H1 (cell line): Measurements from ENCODE around the gene MICALL2. TPM values are rescaled to one million over a fixed set of nuclear protein-coding genes. Genes with fewer than 3 reads are reported as not detected.

ENCODE experiments used
- CTCF ChIA-PET: fragments of 300-600 bp; sonication (Branson Sonifier 250); formaldehyde crosslinking; loops from one replicate; lab custom pipeline; 2021; ENCODE audit not compliant: partially characterized antibody; lab: Charles Lee
- POLR2A ChIA-PET: fragments of 300-600 bp; sonication (Branson Sonifier 250); formaldehyde crosslinking; loops from one replicate; lab custom pipeline; 2021; ENCODE audit warnings: inconsistent platforms; ENCODE audit not compliant: partially characterized antibody; lab: Charles Lee
- DNase-seq, 2 experiments: peaks; one replicate each; pipeline versions ENCODE4 v3.0.0 to v3.0.0-alpha.2; 2010 to 2022; ENCODE audit warnings: low spot score in 2 of 2, low read depth in 1 of 2, mixed read lengths in 1 of 2
- FAIRE-seq: peaks from 2 replicates; lab custom pipeline; 2011; peaks lifted over from hg19 to GRCh38; lab: Jason Lieb, UNC
- H2AFZ ChIP-seq: 2 replicates; pipeline ENCODE4 v1.8.1; 2012; ENCODE audit warnings: low read length, inconsistent platforms
- H2AK5ac ChIP-seq: 2 replicates; pipeline ENCODE4 v1.6.1; 2013; ENCODE audit warnings: low read depth, low read length
- H2BK120ac ChIP-seq: replicated peaks from 2 replicates; pipeline ENCODE3; 2013; ENCODE audit warnings: low read depth, low read length, inconsistent platforms
- H2BK12ac ChIP-seq: 2 replicates; pipeline ENCODE4 v1.6.1; 2013; ENCODE audit warnings: low read depth, low read length
- H2BK15ac ChIP-seq: 2 replicates; pipeline ENCODE4 v1.6.1; 2013; ENCODE audit warnings: low read length
- H2BK20ac ChIP-seq: 2 replicates; pipeline ENCODE4 v1.6.1; 2013; ENCODE audit warnings: low read length
- H2BK5ac ChIP-seq: 2 replicates; pipeline ENCODE4 v1.6.1; 2013; ENCODE audit warnings: low read depth, low read length
- H3K14ac ChIP-seq: 2 replicates; pipeline ENCODE4 v1.6.1; 2013; ENCODE audit warnings: inconsistent platforms; ENCODE audit not compliant: insufficient read length
- H3K18ac ChIP-seq: 2 replicates; pipeline ENCODE4 v1.6.1; 2013; ENCODE audit warnings: low read length; ENCODE audit errors: extremely low read depth
- H3K23ac ChIP-seq: 2 replicates; pipeline ENCODE4 v1.6.1; 2013; ENCODE audit warnings: inconsistent platforms; ENCODE audit not compliant: insufficient read length
- H3K23me2 ChIP-seq: 2 replicates; pipeline ENCODE4 v1.6.1; 2013; ENCODE audit warnings: low read depth, low read length
- H3K27ac ChIP-seq: 2 replicates; pipeline ENCODE4 v1.6.1; 2011; ENCODE audit warnings: low read depth, low read length, inconsistent platforms
- H3K27me3 ChIP-seq, 4 experiments: replicated peaks in 1 of 4; 1 replicate in 1 of 4; 2 replicates in 3 of 4; pipeline versions ENCODE4 v1.6.1 to v1.8.1; 2011 to 2013; ENCODE audit warnings: low read length in 3 of 4, mild to moderate bottlenecking in 3 of 4, inconsistent platforms in 2 of 4, mixed read lengths in 2 of 4, moderate library complexity in 1 of 4; ENCODE audit not compliant: control insufficient read depth in 3 of 4, insufficient read depth in 3 of 4; ENCODE audit errors: extremely low read depth in 1 of 4
- H3K36me3 ChIP-seq, 4 experiments: 2 replicates each; pipeline versions ENCODE4 v1.6.1 to v1.8.1; 2011 to 2013; ENCODE audit warnings: mild to moderate bottlenecking in 4 of 4, low read length in 3 of 4, moderate library complexity in 2 of 4, control low read depth in 1 of 4, inconsistent platforms in 1 of 4; ENCODE audit not compliant: insufficient read depth in 4 of 4, control insufficient read depth in 2 of 4
- H3K4ac ChIP-seq: replicated peaks from 2 replicates; pipeline ENCODE3; 2013; ENCODE audit warnings: low read length, low read depth, mixed read lengths, inconsistent platforms; ENCODE audit not compliant: insufficient read length
- H3K4me1 ChIP-seq, 4 experiments: replicated peaks in 1 of 4; 1 replicate in 1 of 4; 2 replicates in 3 of 4; pipeline versions ENCODE4 v1.6.1 to v1.8.1; 2011 to 2013; ENCODE audit warnings: low read length in 3 of 4, inconsistent platforms in 2 of 4, mixed read lengths in 1 of 4; ENCODE audit not compliant: insufficient read depth in 4 of 4, control insufficient read depth in 3 of 4
- H3K4me2 ChIP-seq, 2 experiments: 2 replicates each; pipeline versions ENCODE4 v1.6.1 to v1.8.1; 2011 to 2013; ENCODE audit warnings: low read depth in 2 of 2, low read length in 2 of 2, control low read depth in 1 of 2, inconsistent platforms in 1 of 2, mild to moderate bottlenecking in 1 of 2; ENCODE audit not compliant: insufficient read depth in 1 of 2
- H3K4me3 ChIP-seq, 4 experiments: fragments of 200-600, 300-600 bp in 1 of 4; sonication (generic), shearing (Covaris generic), sonication (Bioruptor Twin) in 1 of 4; 2 replicates each; pipeline versions ENCODE4 v1.5.1 to v1.8.1; 2011 to 2016; ENCODE audit warnings: low read length in 4 of 4, low read depth in 3 of 4, control low read depth in 2 of 4, inconsistent platforms in 2 of 4, mild to moderate bottlenecking in 2 of 4, mixed read lengths in 1 of 4, moderate library complexity in 1 of 4; ENCODE audit not compliant: insufficient read depth in 2 of 4; ENCODE audit errors: extremely low read depth in 1 of 4
- H3K56ac ChIP-seq: replicated peaks from 2 replicates; pipeline ENCODE3; 2013; ENCODE audit warnings: low read depth, mild to moderate bottlenecking, mixed read lengths, low read length, inconsistent platforms; ENCODE audit not compliant: insufficient read length
- H3K79me1 ChIP-seq: 2 replicates; pipeline ENCODE4 v1.6.1; 2013; ENCODE audit warnings: low read depth, low read length, control low read depth
- H3K79me2 ChIP-seq, 2 experiments: 2 replicates each; pipeline versions ENCODE4 v1.6.1 to v1.8.1; 2012 to 2013; ENCODE audit warnings: low read length in 2 of 2, mild to moderate bottlenecking in 2 of 2, inconsistent platforms in 1 of 2; ENCODE audit not compliant: insufficient read depth in 2 of 2, control insufficient read depth in 1 of 2
- H3K9ac ChIP-seq, 4 experiments: replicated peaks in 1 of 4; 1 replicate in 1 of 4; 2 replicates in 3 of 4; pipeline versions ENCODE4 v1.6.1 to v1.8.1; 2011 to 2013; ENCODE audit warnings: low read depth in 3 of 4, low read length in 3 of 4, control low read depth in 2 of 4, mild to moderate bottlenecking in 2 of 4, moderate library complexity in 2 of 4, inconsistent platforms in 1 of 4; ENCODE audit errors: extremely low read depth in 1 of 4
- H3K9me3 ChIP-seq, 2 experiments: 2 replicates each; pipeline versions ENCODE4 v1.6.1 to v1.8.1; 2012 to 2013; ENCODE audit warnings: mild to moderate bottlenecking in 2 of 2, moderate library complexity in 2 of 2, control low read depth in 1 of 2, inconsistent platforms in 1 of 2, low read depth in 1 of 2, low read length in 1 of 2, mixed read lengths in 1 of 2; ENCODE audit not compliant: insufficient read depth in 2 of 2
- H4K20me1 ChIP-seq, 2 experiments: replicated peaks in 1 of 2; 2 replicates each; pipeline versions ENCODE3 to v1.8.1; 2011 to 2013; ENCODE audit warnings: inconsistent platforms in 2 of 2, low read length in 2 of 2, mild to moderate bottlenecking in 1 of 2; ENCODE audit not compliant: insufficient read depth in 2 of 2, control insufficient read depth in 1 of 2
- H4K5ac ChIP-seq: 2 replicates; pipeline ENCODE4 v1.6.1; 2013; ENCODE audit warnings: low read length, low read depth, mixed read lengths, inconsistent platforms; ENCODE audit not compliant: insufficient read length
- H4K8ac ChIP-seq: 2 replicates; pipeline ENCODE4 v1.8.0; 2013; ENCODE audit warnings: mild to moderate bottlenecking, moderate library complexity, low read length, inconsistent platforms; ENCODE audit not compliant: insufficient read depth; ENCODE audit errors: extremely low read depth
- H4K91ac ChIP-seq: replicated peaks from 2 replicates; pipeline ENCODE3; 2013; ENCODE audit warnings: low read length, mixed read lengths, inconsistent platforms; ENCODE audit not compliant: insufficient read length
- BACH1 ChIP-seq: IDR thresholded peaks from 2 replicates; pipeline ENCODE4 v1.6.1; 2012; ENCODE audit warnings: low read length, improper control_type of control experiment
- EGR1 ChIP-seq: IDR thresholded peaks from 2 replicates; pipeline ENCODE4 v1.6.1; 2011; ENCODE audit warnings: low read depth, low read length, borderline replicate concordance
- GABPA ChIP-seq: IDR thresholded peaks from 2 replicates; pipeline ENCODE4 v1.6.1; 2011; ENCODE audit warnings: mild to moderate bottlenecking, low read length, moderate library complexity, borderline replicate concordance; ENCODE audit not compliant: insufficient read depth
- JUND ChIP-seq: IDR thresholded peaks from 2 replicates; pipeline ENCODE4 v1.6.1; 2011; ENCODE audit warnings: mild to moderate bottlenecking, improper control_type of control experiment, low read length
- KDM1A ChIP-seq: fragments of 200-600, 300-600 bp; sonication (generic); IDR thresholded peaks from 2 replicates; pipeline ENCODE4 v1.7.1; 2016; ENCODE audit warnings: mild to moderate bottlenecking, low read length, borderline replicate concordance
- NANOG ChIP-seq: IDR thresholded peaks from 2 replicates; pipeline ENCODE4 v1.6.1; 2011; ENCODE audit warnings: low read length, low read depth, mild to moderate bottlenecking, inconsistent platforms; ENCODE audit not compliant: insufficient read depth, poor library complexity, severe bottlenecking
- NRF1 ChIP-seq: IDR thresholded peaks from 2 replicates; pipeline ENCODE4 v1.6.1; 2011; ENCODE audit warnings: mild to moderate bottlenecking, low read depth, low read length, improper control_type of control experiment
- RAD21 ChIP-seq, 2 experiments: IDR thresholded peaks in 1 of 2; conservative IDR thresholded peaks in 1 of 2; 2 replicates each; pipeline ENCODE4 v1.6.1; 2011; ENCODE audit warnings: low read depth in 2 of 2, low read length in 2 of 2, improper control_type of control experiment in 1 of 2, inconsistent platforms in 1 of 2, mild to moderate bottlenecking in 1 of 2, moderate library complexity in 1 of 2
- SAP30 ChIP-seq: fragments of 300-600 bp; sonication (generic); IDR thresholded peaks from 2 replicates; pipeline ENCODE4 v1.7.1; 2012; ENCODE audit warnings: low read length, moderate library complexity, mild to moderate bottlenecking, inconsistent platforms; ENCODE audit not compliant: insufficient read depth, insufficient replicate concordance
- SIRT6 ChIP-seq: IDR thresholded peaks from one replicate; pipeline ENCODE4 v1.7.1; 2012; ENCODE audit warnings: low read length, inconsistent platforms
- SUZ12 ChIP-seq: fragments of 200-600 bp; sonication (generic); IDR thresholded peaks from 2 replicates; pipeline ENCODE4 v1.6.1; 2012; ENCODE audit warnings: mild to moderate bottlenecking, inconsistent platforms, low read length, moderate library complexity, mixed read lengths
- TAF1 ChIP-seq: IDR thresholded peaks from 2 replicates; pipeline ENCODE4 v1.6.1; 2011; ENCODE audit warnings: mild to moderate bottlenecking, low read depth, low read length
- TBP ChIP-seq: IDR thresholded peaks from 2 replicates; pipeline ENCODE4 v1.6.1; 2011; ENCODE audit warnings: low read depth, low read length, improper control_type of control experiment
- YY1 ChIP-seq: IDR thresholded peaks from 2 replicates; pipeline ENCODE4 v1.6.1; 2011; ENCODE audit warnings: low read depth, mild to moderate bottlenecking, low read length
- WGBS, 2 experiments: shearing (Covaris generic) in 1 of 2; methylation state at CpG; one replicate each; pipeline versions ENCODE4 v1.1.6 to v1.1.7; 2013 to 2015; ENCODE audit warnings: low lambda C conversion rate in 2 of 2, mixed read lengths in 2 of 2, inconsistent platforms in 1 of 2, low coverage in 1 of 2, missing lambda C conversion rate in 1 of 2; ENCODE audit not compliant: insufficient replicate concordance in 2 of 2, insufficient coverage in 1 of 2, insufficient read length in 1 of 2; ENCODE audit errors: extremely low coverage in 1 of 2, missing lambda C conversion rate in 1 of 2; 5-methylcytosine and 5-hydroxymethylcytosine counted together
- polyA plus RNA-seq, 7 experiments: library from polyadenylated mRNA; depleted of rRNA in 3 of 7; stranded (reverse) in 5 of 7; unstranded in 2 of 7; fragments of >200 nt in 5 of 7; fragments of 200-250 nt in 2 of 7; gene quantifications; 1 replicate in 5 of 7; 2 replicates in 1 of 7; 4 replicates in 1 of 7; pipeline versions ENCODE4 v1.2.1 to v1.2.3, GENCODE V29; 2011 to 2013; ENCODE audit warnings: missing spikeins in 2 of 7, mixed read lengths in 2 of 7
- total RNA-seq: library from RNA; stranded (reverse); fragmentation: NEBNext Ultra II Directional; extraction: Animal tissue kit (Norgen Biotek cat#: 25700); gene quantifications from 2 replicates; pipeline ENCODE4 v1.2.1, GENCODE V29; 2021

Gene MICALL2
- total and polyA plus RNA-seq, 2 of the 8 experiments (the other 6 are each of a cell fraction or from before 2014, with no cell fraction given): 5.3 to 8.5 TPM

DNA sequence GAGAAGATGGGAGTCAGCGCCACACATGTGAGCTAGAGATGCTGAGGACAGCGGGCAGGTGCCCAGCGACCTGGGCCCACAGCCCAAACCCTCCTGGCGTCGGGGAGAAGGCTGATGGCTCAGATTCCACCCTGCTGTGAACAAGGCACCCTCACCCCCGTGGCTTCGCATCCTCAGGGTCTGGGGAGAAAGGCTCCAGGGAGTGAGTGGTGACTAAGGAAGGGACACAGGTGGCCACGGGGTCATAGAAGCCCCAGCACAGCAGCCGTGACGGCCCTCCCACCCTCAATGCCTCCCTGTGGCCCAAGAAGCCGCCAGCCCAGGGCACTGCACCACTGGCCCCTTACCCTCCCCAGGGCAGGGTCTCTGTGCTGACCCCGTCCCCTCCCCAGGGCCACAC lies 25.3 kb upstream of the MICALL2 start:
- TF ChIP-seq RAD21 (IDR thresholded peaks at IDR 0.05 in 1 of 2, conservative IDR thresholded peaks at IDR 0.05 in 1 of 2; ENCODE audit: low read depth in 2 of 2, low read length in 2 of 2) (no peak), NRF1 (no peak), YY1 (no peak), TBP (no peak), NANOG (no peak), BACH1 (no peak), KDM1A (no peak), TAF1 (no peak), SUZ12 (no peak), SIRT6 (no peak), GABPA (no peak), EGR1 (no peak), JUND (no peak), SAP30 (no peak)
- H3K18ac ChIP-seq: no peak overlapping the region
- CTCF ChIA-PET: interaction anchor here (2.3 kb wide), 1 partner anchor 10 kb away, joined by 13 read pairs; no protein-coding TSS in a partner anchor

More for the DNA sequence above, 25.3 kb upstream of the MICALL2 start:
- H3K27me3 ChIP-seq: no peaks in the 10 kb centered on the region
- no peak for DNase-seq
- no peak overlapping the region for H3K27ac ChIP-seq
- no peak overlapping the region for H4K8ac ChIP-seq
- no peak overlapping the region for H3K4me2 ChIP-seq
- H3K14ac ChIP-seq: no peak overlapping the region
- H2BK120ac ChIP-seq: no peak overlapping the region
- no peaks in the 10 kb centered on the region for H3K4me1 ChIP-seq
- no peaks in the 10 kb centered on the region; the same call in 1 of the 2 replicates for H3K79me1 ChIP-seq
- H3K56ac ChIP-seq: no peak overlapping the region
- 84% methylated on average over 6 of the region's 12 CpGs; no CpG with 5 or more reads in 1 of the 2 experiments for WGBS, 2 experiments
- H3K9me3 ChIP-seq: no peaks in the 10 kb centered on the region
- no peak overlapping the region for H2BK15ac ChIP-seq
- no peak overlapping the region for H4K91ac ChIP-seq
- peaks cover 0 to 14% of the 10 kb centered on the region in 2 experiments for H4K20me1 ChIP-seq
- H3K36me3 ChIP-seq: peaks cover 26 to 77% (median 50%) of the 10 kb centered on the region in 4 experiments; a peak in 7 of 8 replicates
- H4K5ac ChIP-seq: no peak overlapping the region
- H2BK20ac ChIP-seq: no peak overlapping the region
- FAIRE-seq: no peak
- H3K4me3 ChIP-seq: no peak overlapping the region
- no peak overlapping the region for H3K23ac ChIP-seq
- H3K4ac ChIP-seq: no peak overlapping the region
- no peaks in the 10 kb centered on the region for H3K79me2 ChIP-seq
- H2BK12ac ChIP-seq: no peak overlapping the region
- no peak overlapping the region for H2AK5ac ChIP-seq
- no peak overlapping the region for H2AFZ ChIP-seq
- no peak overlapping the region; the same call in 1 of the 2 replicates for H2BK5ac ChIP-seq
- H3K23me2 ChIP-seq: no peaks in the 10 kb centered on the region
- POLR2A ChIA-PET: interaction anchor here (1.4 to 2.4 kb wide), 3 partner anchors 9 to 15 kb away, joined by 3 to 7 read pairs (median 4); no protein-coding TSS in a partner anchor
- no peak overlapping the region for H3K9ac ChIP-seq
